Measurements from ENCODE around the gene EIF4E2.

- TF ChIP-seq POLR2AphosphoS5 (IDR thresholded peaks at IDR 0.05): peak in 1 of 3 donors; percentile 19
- TF ChIP-seq POLR2A (IDR thresholded peaks at IDR 0.05): no peak
- TF ChIP-seq, protein P1, sequence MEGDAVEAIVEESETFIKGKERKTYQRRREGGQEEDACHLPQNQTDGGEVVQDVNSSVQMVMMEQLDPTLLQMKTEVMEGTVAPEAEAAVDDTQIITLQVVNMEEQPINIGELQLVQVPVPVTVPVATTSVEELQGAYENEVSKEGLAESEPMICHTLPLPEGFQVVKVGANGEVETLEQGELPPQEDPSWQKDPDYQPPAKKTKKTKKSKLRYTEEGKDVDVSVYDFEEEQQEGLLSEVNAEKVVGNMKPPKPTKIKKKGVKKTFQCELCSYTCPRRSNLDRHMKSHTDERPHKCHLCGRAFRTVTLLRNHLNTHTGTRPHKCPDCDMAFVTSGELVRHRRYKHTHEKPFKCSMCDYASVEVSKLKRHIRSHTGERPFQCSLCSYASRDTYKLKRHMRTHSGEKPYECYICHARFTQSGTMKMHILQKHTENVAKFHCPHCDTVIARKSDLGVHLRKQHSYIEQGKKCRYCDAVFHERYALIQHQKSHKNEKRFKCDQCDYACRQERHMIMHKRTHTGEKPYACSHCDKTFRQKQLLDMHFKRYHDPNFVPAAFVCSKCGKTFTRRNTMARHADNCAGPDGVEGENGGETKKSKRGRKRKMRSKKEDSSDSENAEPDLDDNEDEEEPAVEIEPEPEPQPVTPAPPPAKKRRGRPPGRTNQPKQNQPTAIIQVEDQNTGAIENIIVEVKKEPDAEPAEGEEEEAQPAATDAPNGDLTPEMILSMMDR (IDR thresholded peaks at IDR 0.05 in 8 of 11, conservative IDR thresholded peaks at IDR 0.05 in 3 of 11): no peak
Measured at GRCh38 chr2:232534940-232535651, 15.4 kb upstream of the EIF4E2 start.

Data from spleen (tissue), 7 donors.